ENCODE data around the gene SLC22A15. TPM values are rescaled to one million over a fixed set of nuclear protein-coding genes. Genes with fewer than 3 reads are reported as not detected.

The SLC22A15 gene
- total RNA-seq, 2 donors from 2014 or later: 8.3 to 15.6 TPM

- Histone ChIP-seq H3K36me3 (ENCODE audit: control insufficient read depth, insufficient read depth, low read length) (no peaks in the 10 kb centered on the region), H3K4me1 (ENCODE audit: control insufficient read depth, insufficient read depth, low read length) (no peaks in the 10 kb centered on the region), H3K27me3 (ENCODE audit: control insufficient read depth, insufficient read depth, low read length, poor library complexity, severe bottlenecking) (no peaks in the 10 kb centered on the region), H3K9me3 (ENCODE audit: control insufficient read depth, low read length) (no peaks in the 10 kb centered on the region), H3K4me3 (ENCODE audit: low read length) (no peak overlapping the region), H3K27ac (ENCODE audit: low read depth, low read length) (no peak overlapping the region), H3K9ac (ENCODE audit: extremely low read depth, low read length, poor library complexity, severe bottlenecking) (no peak overlapping the region)
- DNase-seq: no peak
- TF ChIP-seq CTCF (conservative IDR thresholded peaks at IDR 0.05): no peak
- Mint-ChIP-seq H3K36me3 (ENCODE audit: low read depth) (no peaks in the 10 kb centered on the region), H3K27me3 (ENCODE audit: insufficient read depth) (no peaks in the 10 kb centered on the region), H3K9me3 (no peaks in the 10 kb centered on the region), H3K4me3 (no peak overlapping the region), H3K27ac (no peak overlapping the region), H3K4me1 (peaks cover 23% of the 10 kb centered on the region)
- WGBS, 2 experiments (ENCODE audit: insufficient coverage in 1 of 2, insufficient read length in 1 of 2): 94 to 100% methylated on average over 2 of the region's 2 CpGs
Measured at GRCh38 chr1:115949156-115949555, 27.2 kb upstream of the SLC22A15 start.

- no peak overlapping the region for H3K4me3 ChIP-seq (ENCODE audit: low read length)
- no peaks in the 10 kb centered on the region for H3K4me1 ChIP-seq (ENCODE audit: control insufficient read depth, insufficient read depth, low read length)
- no peaks in the 10 kb centered on the region for H3K27me3 ChIP-seq (ENCODE audit: control insufficient read depth, insufficient read depth, low read length, poor library complexity, severe bottlenecking)
- H3K4me1 Mint-ChIP-seq: peaks cover 25% of the 10 kb centered on the region
- H3K27me3 Mint-ChIP-seq (ENCODE audit: insufficient read depth): no peaks in the 10 kb centered on the region
- H3K9ac ChIP-seq (ENCODE audit: extremely low read depth, low read length, poor library complexity, severe bottlenecking): no peak overlapping the region
- no peak for DNase-seq
- no peak for TF ChIP-seq CTCF (conservative IDR thresholded peaks at IDR 0.05)
- H3K27ac ChIP-seq (ENCODE audit: low read depth, low read length): no peak overlapping the region
- H3K9me3 Mint-ChIP-seq: no peaks in the 10 kb centered on the region
- no peaks in the 10 kb centered on the region for H3K36me3 ChIP-seq (ENCODE audit: control insufficient read depth, insufficient read depth, low read length)
- no peaks in the 10 kb centered on the region for H3K9me3 ChIP-seq (ENCODE audit: control insufficient read depth, low read length)
- H3K27ac Mint-ChIP-seq: no peak overlapping the region
- peaks cover 7% of the 10 kb centered on the region for H3K36me3 Mint-ChIP-seq (ENCODE audit: low read depth)
- no peak overlapping the region for H3K4me3 Mint-ChIP-seq
Measured at GRCh38 chr1:115951560-115951959, 24.8 kb upstream of the SLC22A15 start.

GRCh38 chr1:115952547-115952946, 23.8 kb upstream of the SLC22A15 start:
- DNase-seq: no peak
- Mint-ChIP-seq H3K9me3 (no peaks in the 10 kb centered on the region), H3K4me3 (no peak overlapping the region), H3K27ac (no peak overlapping the region), H3K36me3 (ENCODE audit: low read depth) (peaks cover 7% of the 10 kb centered on the region), H3K27me3 (ENCODE audit: insufficient read depth) (no peaks in the 10 kb centered on the region), H3K4me1 (peaks cover 32% of the 10 kb centered on the region)
- H3K9ac ChIP-seq (ENCODE audit: extremely low read depth, low read length, poor library complexity, severe bottlenecking): no peak overlapping the region
- H3K27me3 ChIP-seq (ENCODE audit: control insufficient read depth, insufficient read depth, low read length, poor library complexity, severe bottlenecking): no peaks in the 10 kb centered on the region
- no peaks in the 10 kb centered on the region for H3K9me3 ChIP-seq (ENCODE audit: control insufficient read depth, low read length)
- H3K4me3 ChIP-seq (ENCODE audit: low read length): no peak overlapping the region
- H3K27ac ChIP-seq (ENCODE audit: low read depth, low read length): no peak overlapping the region
- 0 to 3% methylated on average over 1 of the region's 1 CpG for WGBS, 2 experiments (ENCODE audit: insufficient coverage in 1 of 2, insufficient read length in 1 of 2)
- no peaks in the 10 kb centered on the region for H3K4me1 ChIP-seq (ENCODE audit: control insufficient read depth, insufficient read depth, low read length)
- TF ChIP-seq CTCF (conservative IDR thresholded peaks at IDR 0.05): no peak
- no peaks in the 10 kb centered on the region for H3K36me3 ChIP-seq (ENCODE audit: control insufficient read depth, insufficient read depth, low read length)
